Neuronal stem cell (in vitro differentiated cells): ENCODE measurements around the gene PGAP3.

Experiments
- DNase-seq: peaks from one replicate; pipeline ENCODE4 v3.0.0-alpha.2; 2013; ENCODE audit warnings: low spot score
- H2AFZ ChIP-seq: one replicate; pipeline ENCODE4 v1.6.1; 2013; ENCODE audit warnings: mild to moderate bottlenecking, low read length, inconsistent platforms
- H2AK5ac ChIP-seq: 2 replicates; pipeline ENCODE4 v1.6.1; 2013; ENCODE audit warnings: low read depth, mild to moderate bottlenecking, inconsistent platforms, low read length, moderate library complexity, mixed read lengths
- H2BK120ac ChIP-seq: 2 replicates; pipeline ENCODE4 v1.6.1; 2013; ENCODE audit warnings: low read depth, mild to moderate bottlenecking, inconsistent platforms, low read length, moderate library complexity, mixed read lengths
- H2BK12ac ChIP-seq: one replicate; pipeline ENCODE4 v1.6.1; 2013; ENCODE audit warnings: low read length, inconsistent platforms
- H2BK15ac ChIP-seq: 2 replicates; pipeline ENCODE4 v1.6.1; 2013; ENCODE audit warnings: mild to moderate bottlenecking, low read length, inconsistent platforms, mixed read lengths
- H2BK5ac ChIP-seq: one replicate; pipeline ENCODE4 v1.6.1; 2013; ENCODE audit warnings: inconsistent platforms, mild to moderate bottlenecking, low read length, moderate library complexity
- H3K14ac ChIP-seq: one replicate; pipeline ENCODE4 v1.6.1; 2013; ENCODE audit warnings: low read length, inconsistent platforms
- H3K18ac ChIP-seq: 2 replicates; pipeline ENCODE4 v1.6.1; 2013; ENCODE audit warnings: low read length, inconsistent platforms
- H3K23ac ChIP-seq: 2 replicates; pipeline ENCODE4 v1.6.1; 2013; ENCODE audit warnings: low read depth, mild to moderate bottlenecking, mixed read lengths, low read length, inconsistent platforms; ENCODE audit not compliant: poor library complexity
- H3K27ac ChIP-seq: replicated peaks from 3 replicates; pipeline ENCODE4 v1.5.1; 2013; ENCODE audit warnings: low read length, inconsistent platforms
- H3K27me3 ChIP-seq, 3 experiments: 2 replicates each; pipeline ENCODE4 v1.6.1; 2013; ENCODE audit warnings: low read length in 3 of 3, mild to moderate bottlenecking in 2 of 3, inconsistent platforms in 1 of 3, low read depth in 1 of 3, mixed read lengths in 1 of 3, moderate library complexity in 1 of 3; ENCODE audit not compliant: control insufficient read depth in 3 of 3, insufficient read depth in 3 of 3
- H3K36me3 ChIP-seq, 2 donors: replicated peaks in 1 of 2; 2 replicates each; pipeline ENCODE4 v1.6.1; 2013; ENCODE audit warnings: low read length in 2 of 2; ENCODE audit not compliant: control insufficient read depth in 2 of 2, insufficient read depth in 2 of 2
- H3K4ac ChIP-seq: 2 replicates; pipeline ENCODE4 v1.6.1; 2013; ENCODE audit warnings: inconsistent platforms, mild to moderate bottlenecking, low read length, moderate library complexity
- H3K4me1 ChIP-seq, 2 donors: 1 replicate in 1 of 2; 2 replicates in 1 of 2; pipeline ENCODE4 v1.6.1; 2013; ENCODE audit warnings: low read length in 2 of 2, low read depth in 1 of 2; ENCODE audit not compliant: control insufficient read depth in 2 of 2, insufficient read depth in 1 of 2
- H3K4me2 ChIP-seq: one replicate; pipeline ENCODE4 v1.6.1; 2013; ENCODE audit warnings: mild to moderate bottlenecking, low read length, inconsistent platforms; ENCODE audit not compliant: insufficient read depth, poor library complexity, severe bottlenecking
- H3K4me3 ChIP-seq, 2 donors: 2 replicates each; pipeline ENCODE4 v1.5.1; 2013; ENCODE audit warnings: low read length in 2 of 2, mild to moderate bottlenecking in 2 of 2, inconsistent platforms in 1 of 2, moderate library complexity in 1 of 2
- H3K79me1 ChIP-seq: one replicate; pipeline ENCODE4 v1.6.1; 2013; ENCODE audit warnings: low read depth, mild to moderate bottlenecking, inconsistent platforms, low read length, moderate library complexity
- H3K9ac ChIP-seq: one replicate; pipeline ENCODE4 v1.6.1; 2013; ENCODE audit warnings: mild to moderate bottlenecking, low read depth, low read length, inconsistent platforms; ENCODE audit not compliant: poor library complexity
- H3K9me3 ChIP-seq, 2 donors: replicated peaks in 1 of 2; 2 replicates each; pipeline versions ENCODE3 to v1.6.1; 2013; ENCODE audit warnings: low read length in 2 of 2, mild to moderate bottlenecking in 2 of 2, inconsistent platforms in 1 of 2, low read depth in 1 of 2, mixed read lengths in 1 of 2, moderate library complexity in 1 of 2; ENCODE audit not compliant: control insufficient read depth in 2 of 2, insufficient read depth in 1 of 2
- H4K8ac ChIP-seq: one replicate; pipeline ENCODE4 v1.6.1; 2013; ENCODE audit warnings: low read depth, mild to moderate bottlenecking, inconsistent platforms, low read length, moderate library complexity
- H4K91ac ChIP-seq: one replicate; pipeline ENCODE4 v1.6.1; 2013; ENCODE audit warnings: low read length, low read depth, mild to moderate bottlenecking, inconsistent platforms; ENCODE audit not compliant: poor library complexity
- WGBS, 2 donors: extraction: QIAGEN DNeasy Blood & Tissue Kit; methylation state at CpG; one replicate each; pipeline ENCODE4 v1.1.7; 2013; ENCODE audit warnings: missing lambda C conversion rate in 2 of 2, mixed read lengths in 1 of 2; ENCODE audit not compliant: insufficient read length in 2 of 2, insufficient replicate concordance in 1 of 2; ENCODE audit errors: extremely low coverage in 2 of 2; 5-methylcytosine and 5-hydroxymethylcytosine counted together

Gene PGAP3

DNA sequence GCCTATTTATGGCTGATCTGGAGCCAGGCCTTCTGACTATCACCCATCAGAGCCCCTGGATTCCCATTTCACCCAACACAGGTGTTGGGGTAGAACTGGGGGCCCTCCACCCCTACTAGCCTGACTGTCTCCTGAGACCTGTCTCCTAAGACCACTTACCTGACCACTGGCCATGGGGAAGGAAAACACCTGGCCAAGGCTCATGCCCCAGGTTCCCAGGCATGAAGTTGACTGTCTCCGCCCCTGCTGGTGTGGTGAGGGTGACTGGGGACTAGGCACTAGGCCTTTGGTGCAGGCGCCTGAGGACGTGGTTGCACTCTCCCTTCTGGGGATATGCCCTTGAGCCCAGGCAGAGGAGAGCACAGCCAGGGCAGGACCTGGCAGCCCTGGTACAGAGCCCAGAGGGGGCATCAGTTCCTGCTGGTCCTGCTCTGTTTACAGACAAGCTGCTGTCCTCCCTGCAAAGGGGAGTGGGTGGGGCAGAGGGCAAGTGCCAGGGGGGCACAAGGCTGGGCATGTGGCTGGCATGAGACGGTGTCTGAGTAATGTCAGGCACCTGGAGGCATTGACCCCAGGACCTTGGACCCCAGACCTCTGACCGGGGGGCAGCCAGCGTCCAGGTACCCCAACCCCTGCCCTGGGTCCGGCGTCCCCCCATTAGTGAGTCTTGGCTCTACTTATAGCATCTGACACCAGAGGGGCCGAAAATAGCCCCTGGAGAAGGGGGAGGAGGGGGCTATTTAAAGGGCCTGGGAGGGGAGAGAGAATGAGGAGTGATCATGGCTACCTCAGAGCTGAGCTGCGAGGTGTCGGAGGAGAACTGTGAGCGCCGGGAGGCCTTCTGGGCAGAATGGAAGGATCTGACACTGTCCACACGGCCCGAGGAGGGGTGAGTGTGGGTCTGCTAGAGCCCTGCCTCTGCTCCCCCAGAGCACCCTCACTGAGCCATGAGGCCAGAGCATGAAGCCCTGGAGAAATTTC, 23.0 kb downstream of the PGAP3 start, which contains the start of gene TCAP:
TCAP (plus strand) TSS at position 769 of the 981 bp plus-strand sequence; CDS start at position 780, 11 bp downstream.
- H4K91ac ChIP-seq = no peak within 1 kb of the TSS
- H2AFZ ChIP-seq = no peak within 1 kb of the TSS
- peaks cover 20 to 31% of the 10 kb centered on the region in 2 donors for H3K36me3 ChIP-seq
- peaks cover 8 to 27% of the 10 kb centered on the region in 2 donors for H3K4me1 ChIP-seq
- no peak within 1 kb of the TSS for H3K4me2 ChIP-seq
- H3K27me3 ChIP-seq = peaks cover 0 to 29% (median 12%) of the 10 kb centered on the region in 3 experiments
- peak within 1 kb of the TSS; percentile 83 for H3K18ac ChIP-seq
- H3K4ac ChIP-seq = peak within 1 kb of the TSS; percentile 37
- no peak within 1 kb of the TSS for H3K27ac ChIP-seq
- peaks cover 7% of the 10 kb centered on the region for H3K79me1 ChIP-seq
- WGBS, 2 donors = no CpG with 5 or more reads among the region's 15 CpGs
- H2BK12ac ChIP-seq = peak within 1 kb of the TSS; percentile 73
- peak within 1 kb of the TSS; percentile 82 for H3K14ac ChIP-seq
- no peak for DNase-seq
- no peak within 1 kb of the TSS for H3K4me3 ChIP-seq
- peak within 1 kb of the TSS; percentile 18 for H2BK120ac ChIP-seq
- no peak within 1 kb of the TSS for H4K8ac ChIP-seq
- H3K9ac ChIP-seq = peak within 1 kb of the TSS; percentile 24
- no peaks in the 10 kb centered on the region for H3K9me3 ChIP-seq
- peak within 1 kb of the TSS; percentile 87 for H2BK5ac ChIP-seq
- H2BK15ac ChIP-seq = peak within 1 kb of the TSS; percentile 74
- peak within 1 kb of the TSS; percentile 65 for H3K23ac ChIP-seq
- H2AK5ac ChIP-seq = peak within 1 kb of the TSS; percentile 99

DNA sequence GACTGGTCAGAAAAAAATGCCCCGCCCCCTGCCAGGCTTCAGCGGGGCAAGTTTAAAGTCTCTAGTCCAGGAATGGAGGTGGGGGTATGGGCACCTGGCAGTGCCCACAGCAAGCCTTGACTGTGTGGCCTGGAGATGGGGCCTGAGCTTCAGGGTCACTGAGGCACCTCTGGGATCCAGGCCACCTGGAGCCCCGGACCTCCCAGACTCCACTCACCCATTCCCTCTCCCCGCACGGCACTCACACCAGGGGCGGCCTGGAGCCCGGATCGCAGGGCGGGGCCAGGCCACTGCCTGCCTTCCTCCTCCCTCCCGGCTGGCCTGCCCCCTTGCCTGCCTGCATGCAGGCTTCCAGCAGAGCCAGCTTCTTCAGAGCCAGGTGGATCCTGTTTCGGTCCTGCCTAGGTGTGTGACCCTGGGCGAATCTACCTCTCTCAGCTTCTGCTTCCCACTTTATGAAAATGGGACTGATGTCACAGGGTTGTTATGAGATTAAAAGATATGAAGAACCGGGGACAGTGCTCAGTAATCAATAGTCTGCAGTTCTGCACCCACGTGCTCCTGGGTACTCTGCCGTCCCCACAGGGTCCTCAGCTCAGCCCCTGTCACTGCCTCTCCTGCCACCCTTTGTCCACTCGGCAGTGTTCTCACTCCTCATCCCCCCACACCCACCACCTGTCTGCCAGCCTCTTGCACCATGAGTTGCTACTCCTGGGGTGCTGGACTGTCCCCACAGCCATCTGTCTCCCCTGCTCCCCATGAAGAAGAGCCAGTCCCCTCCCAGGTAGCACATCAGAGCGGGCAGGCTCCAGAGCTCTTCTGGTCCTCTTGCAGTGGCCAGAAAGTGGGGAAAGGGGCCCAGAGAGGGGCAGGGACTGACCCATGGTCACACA, 23.9 kb downstream of the PGAP3 start:
- no peak overlapping the region for H2BK15ac ChIP-seq

DNA sequence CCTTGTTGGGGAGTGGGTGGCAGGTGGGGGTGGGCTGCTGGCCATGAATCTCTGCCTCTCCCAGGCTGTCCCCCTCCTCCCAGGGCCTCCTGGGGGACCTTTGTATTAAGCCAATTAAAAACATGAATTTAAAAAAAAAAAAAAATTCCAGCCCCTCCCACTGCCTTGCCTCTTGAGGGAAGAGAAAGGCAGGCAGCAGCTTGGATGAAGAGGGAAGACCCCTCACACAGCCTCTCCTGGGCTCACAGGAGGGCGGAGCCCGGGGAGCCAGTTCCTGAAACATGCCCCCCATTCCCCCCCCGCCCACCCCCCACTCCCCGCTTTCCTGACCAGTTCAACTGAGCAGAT, 24.5 kb downstream of the PGAP3 start:
- H2AK5ac ChIP-seq = peak overlapping the region; percentile 96
- no peak overlapping the region for H3K23ac ChIP-seq
- H3K79me1 ChIP-seq = peaks cover 13% of the 10 kb centered on the region
- peaks cover 8 to 24% of the 10 kb centered on the region in 2 donors for H3K4me1 ChIP-seq
- H3K4me2 ChIP-seq = no peak overlapping the region
- peak overlapping the region; percentile 92 for H3K18ac ChIP-seq
- no peak overlapping the region for H2AFZ ChIP-seq
- WGBS, 2 donors = no CpG with 5 or more reads among the region's 4 CpGs
- H4K8ac ChIP-seq = no peak overlapping the region
- H3K36me3 ChIP-seq = peaks cover 29 to 46% of the 10 kb centered on the region in 2 donors
- no peak overlapping the region for H3K14ac ChIP-seq
- no peaks in the 10 kb centered on the region for H3K9me3 ChIP-seq
- H3K4me3 ChIP-seq = no peak overlapping the region
- peaks cover 0 to 20% (median 0%) of the 10 kb centered on the region in 3 experiments for H3K27me3 ChIP-seq
- H3K27ac ChIP-seq = no peak overlapping the region
- peak overlapping the region; percentile 90 for H2BK5ac ChIP-seq
- H2BK15ac ChIP-seq = no peak overlapping the region
- no peak for DNase-seq
- H3K4ac ChIP-seq = no peak overlapping the region
- no peak overlapping the region for H4K91ac ChIP-seq
- H2BK12ac ChIP-seq = no peak overlapping the region
- H2BK120ac ChIP-seq = peak overlapping the region; percentile 47
- H3K9ac ChIP-seq = no peak overlapping the region

More for the DNA sequence above, 23.9 kb downstream of the PGAP3 start:
- H2AFZ ChIP-seq = no peak overlapping the region
- H3K27me3 ChIP-seq = peaks cover 0 to 25% (median 4%) of the 10 kb centered on the region in 3 experiments
- H3K27ac ChIP-seq = no peak overlapping the region
- no peak overlapping the region for H3K14ac ChIP-seq
- peak overlapping the region; percentile 96 for H2AK5ac ChIP-seq
- H3K4me2 ChIP-seq = peak overlapping the region; percentile 25
- peaks cover 12% of the 10 kb centered on the region for H3K79me1 ChIP-seq
- peaks cover 8 to 27% of the 10 kb centered on the region in 2 donors for H3K4me1 ChIP-seq
- H2BK12ac ChIP-seq = no peak overlapping the region
- no peak overlapping the region for H2BK120ac ChIP-seq
- H3K4ac ChIP-seq = no peak overlapping the region
- H2BK5ac ChIP-seq = peak overlapping the region; percentile 87
- H4K91ac ChIP-seq = no peak overlapping the region
- no peaks in the 10 kb centered on the region for H3K9me3 ChIP-seq
- peak overlapping the region; percentile 65 for H3K23ac ChIP-seq
- peak overlapping the region; percentile 89 for H3K18ac ChIP-seq
- H4K8ac ChIP-seq = peak overlapping the region; percentile 65
- H3K9ac ChIP-seq = peak overlapping the region; percentile 24
- no CpG with 5 or more reads among the region's 17 CpGs for WGBS, 2 donors
- H3K36me3 ChIP-seq = peaks cover 24 to 40% of the 10 kb centered on the region in 2 donors
- no peak for DNase-seq
- H3K4me3 ChIP-seq = no peak overlapping the region
